Liver (tissue), 3 donors: ENCODE measurements around the gene CORO2B.

Source experiments
- EGR1 ChIP-seq, 2 donors: IDR thresholded peaks; 2 replicates each; pipeline ENCODE4 v1.6.1; 2016 to 2018; ENCODE audit warnings: antibody characterized with exemption in 2 of 2, low read depth in 2 of 2
- GABPA ChIP-seq, 2 donors: IDR thresholded peaks in 1 of 2; conservative IDR thresholded peaks in 1 of 2; 2 replicates each; pipeline ENCODE4 v1.6.1; 2016; ENCODE audit warnings: antibody characterized with exemption in 2 of 2, mild to moderate bottlenecking in 1 of 2, moderate library complexity in 1 of 2
- HNF4G ChIP-seq: IDR thresholded peaks from 2 replicates; pipeline ENCODE4 v1.6.1; 2016; ENCODE audit warnings: antibody characterized with exemption
- JUND ChIP-seq, 2 donors: IDR thresholded peaks; 2 replicates each; pipeline ENCODE4 v1.6.1; 2016; ENCODE audit warnings: antibody characterized with exemption in 2 of 2
- RAD21 ChIP-seq, 2 donors: IDR thresholded peaks; 2 replicates each; pipeline ENCODE4 v1.6.1; 2016; ENCODE audit warnings: antibody characterized with exemption in 2 of 2, mild to moderate bottlenecking in 2 of 2
- RXRA ChIP-seq, 2 donors: IDR thresholded peaks; 2 replicates each; pipeline ENCODE4 v1.6.1; 2017 to 2018; ENCODE audit warnings: antibody characterized with exemption in 2 of 2, mild to moderate bottlenecking in 1 of 2
- SP1 ChIP-seq: IDR thresholded peaks from 2 replicates; pipeline ENCODE4 v1.6.1; 2018; ENCODE audit warnings: antibody characterized with exemption, mild to moderate bottlenecking
- TAF1 ChIP-seq: conservative IDR thresholded peaks from 2 replicates; pipeline ENCODE4 v1.6.1; 2016; ENCODE audit warnings: antibody characterized with exemption, mild to moderate bottlenecking
- YY1 ChIP-seq: IDR thresholded peaks from 2 replicates; pipeline ENCODE4 v1.6.1; 2016; ENCODE audit warnings: antibody characterized with exemption, mild to moderate bottlenecking
- TF ChIP-seq, protein P1 (sequence below): IDR thresholded peaks from 2 replicates; pipeline ENCODE4 v1.6.1; 2016; ENCODE audit warnings: antibody characterized with exemption, mild to moderate bottlenecking
- TF ChIP-seq, protein P2 (sequence below): fragments of 150-350 bp; IDR thresholded peaks from 2 replicates; pipeline ENCODE4 v1.5.1; 2017; ENCODE audit warnings: improper control_type of control experiment, low read depth, low read length; ENCODE audit not compliant: missing input control
- TF ChIP-seq, protein P3 (sequence below): IDR thresholded peaks from 2 replicates; pipeline ENCODE4 v1.6.1; 2016; ENCODE audit warnings: antibody characterized with exemption
- TF ChIP-seq, protein P4 (sequence below): IDR thresholded peaks from 2 replicates; pipeline ENCODE4 v1.6.1; 2016; ENCODE audit warnings: antibody characterized with exemption
- donor health status: healthy.
- donor health status: healthy.

DNA sequence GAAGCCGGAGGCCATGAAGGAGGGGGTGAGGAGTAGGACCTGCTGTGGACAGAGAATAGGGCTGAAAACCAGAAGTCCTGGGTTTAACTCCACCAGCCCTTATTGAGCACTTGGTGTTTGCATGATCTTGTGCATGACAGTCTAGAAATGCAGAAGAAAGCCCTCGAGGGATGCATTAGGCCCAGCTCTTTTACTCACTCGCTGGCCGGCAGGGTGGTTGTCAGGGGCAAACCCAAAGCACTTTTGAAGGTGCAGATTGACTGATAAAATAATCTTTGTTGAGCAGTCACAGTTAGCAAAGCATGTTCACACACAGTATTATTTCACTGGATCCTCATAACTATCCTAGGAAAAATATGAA is 55.3 kb downstream of the CORO2B start:
- TF ChIP-seq, protein P1, sequence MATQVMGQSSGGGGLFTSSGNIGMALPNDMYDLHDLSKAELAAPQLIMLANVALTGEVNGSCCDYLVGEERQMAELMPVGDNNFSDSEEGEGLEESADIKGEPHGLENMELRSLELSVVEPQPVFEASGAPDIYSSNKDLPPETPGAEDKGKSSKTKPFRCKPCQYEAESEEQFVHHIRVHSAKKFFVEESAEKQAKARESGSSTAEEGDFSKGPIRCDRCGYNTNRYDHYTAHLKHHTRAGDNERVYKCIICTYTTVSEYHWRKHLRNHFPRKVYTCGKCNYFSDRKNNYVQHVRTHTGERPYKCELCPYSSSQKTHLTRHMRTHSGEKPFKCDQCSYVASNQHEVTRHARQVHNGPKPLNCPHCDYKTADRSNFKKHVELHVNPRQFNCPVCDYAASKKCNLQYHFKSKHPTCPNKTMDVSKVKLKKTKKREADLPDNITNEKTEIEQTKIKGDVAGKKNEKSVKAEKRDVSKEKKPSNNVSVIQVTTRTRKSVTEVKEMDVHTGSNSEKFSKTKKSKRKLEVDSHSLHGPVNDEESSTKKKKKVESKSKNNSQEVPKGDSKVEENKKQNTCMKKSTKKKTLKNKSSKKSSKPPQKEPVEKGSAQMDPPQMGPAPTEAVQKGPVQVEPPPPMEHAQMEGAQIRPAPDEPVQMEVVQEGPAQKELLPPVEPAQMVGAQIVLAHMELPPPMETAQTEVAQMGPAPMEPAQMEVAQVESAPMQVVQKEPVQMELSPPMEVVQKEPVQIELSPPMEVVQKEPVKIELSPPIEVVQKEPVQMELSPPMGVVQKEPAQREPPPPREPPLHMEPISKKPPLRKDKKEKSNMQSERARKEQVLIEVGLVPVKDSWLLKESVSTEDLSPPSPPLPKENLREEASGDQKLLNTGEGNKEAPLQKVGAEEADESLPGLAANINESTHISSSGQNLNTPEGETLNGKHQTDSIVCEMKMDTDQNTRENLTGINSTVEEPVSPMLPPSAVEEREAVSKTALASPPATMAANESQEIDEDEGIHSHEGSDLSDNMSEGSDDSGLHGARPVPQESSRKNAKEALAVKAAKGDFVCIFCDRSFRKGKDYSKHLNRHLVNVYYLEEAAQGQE = no peak
- TF ChIP-seq, protein P2, sequence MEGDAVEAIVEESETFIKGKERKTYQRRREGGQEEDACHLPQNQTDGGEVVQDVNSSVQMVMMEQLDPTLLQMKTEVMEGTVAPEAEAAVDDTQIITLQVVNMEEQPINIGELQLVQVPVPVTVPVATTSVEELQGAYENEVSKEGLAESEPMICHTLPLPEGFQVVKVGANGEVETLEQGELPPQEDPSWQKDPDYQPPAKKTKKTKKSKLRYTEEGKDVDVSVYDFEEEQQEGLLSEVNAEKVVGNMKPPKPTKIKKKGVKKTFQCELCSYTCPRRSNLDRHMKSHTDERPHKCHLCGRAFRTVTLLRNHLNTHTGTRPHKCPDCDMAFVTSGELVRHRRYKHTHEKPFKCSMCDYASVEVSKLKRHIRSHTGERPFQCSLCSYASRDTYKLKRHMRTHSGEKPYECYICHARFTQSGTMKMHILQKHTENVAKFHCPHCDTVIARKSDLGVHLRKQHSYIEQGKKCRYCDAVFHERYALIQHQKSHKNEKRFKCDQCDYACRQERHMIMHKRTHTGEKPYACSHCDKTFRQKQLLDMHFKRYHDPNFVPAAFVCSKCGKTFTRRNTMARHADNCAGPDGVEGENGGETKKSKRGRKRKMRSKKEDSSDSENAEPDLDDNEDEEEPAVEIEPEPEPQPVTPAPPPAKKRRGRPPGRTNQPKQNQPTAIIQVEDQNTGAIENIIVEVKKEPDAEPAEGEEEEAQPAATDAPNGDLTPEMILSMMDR = no peak
- TF ChIP-seq HNF4G (no peak), YY1 (no peak), RAD21 (IDR thresholded peaks at IDR 0.05) (no peak), JUND (IDR thresholded peaks at IDR 0.05) (no peak), TAF1 (no peak), SP1 (no peak), EGR1 (IDR thresholded peaks at IDR 0.05; ENCODE audit: low read depth in 2 of 2) (no peak), RXRA (IDR thresholded peaks at IDR 0.05) (no peak), GABPA (IDR thresholded peaks at IDR 0.05 in 1 of 2, conservative IDR thresholded peaks at IDR 0.05 in 1 of 2) (no peak)
- TF ChIP-seq, protein P3, sequence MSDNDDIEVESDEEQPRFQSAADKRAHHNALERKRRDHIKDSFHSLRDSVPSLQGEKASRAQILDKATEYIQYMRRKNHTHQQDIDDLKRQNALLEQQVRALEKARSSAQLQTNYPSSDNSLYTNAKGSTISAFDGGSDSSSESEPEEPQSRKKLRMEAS = no peak
- TF ChIP-seq, protein P4, sequence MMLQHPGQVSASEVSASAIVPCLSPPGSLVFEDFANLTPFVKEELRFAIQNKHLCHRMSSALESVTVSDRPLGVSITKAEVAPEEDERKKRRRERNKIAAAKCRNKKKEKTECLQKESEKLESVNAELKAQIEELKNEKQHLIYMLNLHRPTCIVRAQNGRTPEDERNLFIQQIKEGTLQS = no peak
